DOHH2 (cell line): ENCODE data around the gene KBTBD4.

Experiments
- EZH2phosphoT487 ChIP-seq: fragments of 200-600 bp; sonication (generic); IDR thresholded peaks from 2 replicates; pipeline ENCODE4 v1.6.1; 2017; ENCODE audit warnings: borderline replicate concordance, mild to moderate bottlenecking, antibody characterized with exemption, low read length, moderate library complexity, mixed read lengths
- TF ChIP-seq, protein P1 (sequence below): fragments of 200-600 bp; sonication (generic); IDR thresholded peaks from one replicate; pipeline ENCODE4 v1.5.1; 2014; ENCODE audit warnings: antibody characterized with exemption, mild to moderate bottlenecking, low read depth, low read length; ENCODE audit not compliant: poor library complexity, severe bottlenecking

DNA sequence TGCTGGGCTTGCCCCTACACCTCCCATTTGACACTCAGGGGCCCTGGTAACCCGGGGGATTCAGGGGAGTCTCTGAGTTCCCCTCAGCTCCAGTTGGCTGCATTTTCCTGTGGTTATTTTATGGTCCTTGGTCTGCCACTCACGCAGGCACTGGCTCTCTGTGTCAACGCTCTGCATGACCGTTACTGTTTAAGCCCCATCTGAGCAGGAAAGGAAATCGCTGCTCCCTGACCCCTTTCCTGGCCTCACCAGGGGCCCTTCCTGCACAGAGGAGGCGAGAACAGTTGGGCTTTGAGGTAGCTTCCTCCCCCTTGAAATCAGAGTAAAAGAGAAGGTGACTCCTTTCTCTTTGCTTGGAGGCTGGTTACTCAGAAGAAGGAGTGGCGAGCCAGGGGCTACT lies 13.0 kb upstream of the KBTBD4 start:
- TF ChIP-seq, protein P1, sequence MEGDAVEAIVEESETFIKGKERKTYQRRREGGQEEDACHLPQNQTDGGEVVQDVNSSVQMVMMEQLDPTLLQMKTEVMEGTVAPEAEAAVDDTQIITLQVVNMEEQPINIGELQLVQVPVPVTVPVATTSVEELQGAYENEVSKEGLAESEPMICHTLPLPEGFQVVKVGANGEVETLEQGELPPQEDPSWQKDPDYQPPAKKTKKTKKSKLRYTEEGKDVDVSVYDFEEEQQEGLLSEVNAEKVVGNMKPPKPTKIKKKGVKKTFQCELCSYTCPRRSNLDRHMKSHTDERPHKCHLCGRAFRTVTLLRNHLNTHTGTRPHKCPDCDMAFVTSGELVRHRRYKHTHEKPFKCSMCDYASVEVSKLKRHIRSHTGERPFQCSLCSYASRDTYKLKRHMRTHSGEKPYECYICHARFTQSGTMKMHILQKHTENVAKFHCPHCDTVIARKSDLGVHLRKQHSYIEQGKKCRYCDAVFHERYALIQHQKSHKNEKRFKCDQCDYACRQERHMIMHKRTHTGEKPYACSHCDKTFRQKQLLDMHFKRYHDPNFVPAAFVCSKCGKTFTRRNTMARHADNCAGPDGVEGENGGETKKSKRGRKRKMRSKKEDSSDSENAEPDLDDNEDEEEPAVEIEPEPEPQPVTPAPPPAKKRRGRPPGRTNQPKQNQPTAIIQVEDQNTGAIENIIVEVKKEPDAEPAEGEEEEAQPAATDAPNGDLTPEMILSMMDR, result no peak
- TF ChIP-seq EZH2phosphoT487, result no peak
